Sigmoid colon (tissue), 7 donors: ENCODE measurements around the gene DNAH9. TPM values are rescaled to one million over a fixed set of nuclear protein-coding genes. Genes with fewer than 3 reads are reported as not detected.

Experiments used
- DNase-seq: peaks from one replicate; pipeline ENCODE4 v3.0.0-alpha.2; 2019
- H3K27ac ChIP-seq, 4 donors: fragments of 200-600 bp; sonication (generic); one replicate each; pipeline ENCODE4 v1.5.1; 2016 to 2019; ENCODE audit warnings: mild to moderate bottlenecking in 1 of 4
- H3K27me3 ChIP-seq, 3 donors: fragments of 200-600 bp; sonication (generic); one replicate each; pipeline ENCODE4 v1.5.1; 2019; ENCODE audit warnings: mild to moderate bottlenecking in 1 of 3
- H3K36me3 ChIP-seq, 4 donors: fragments of 200-600 bp; sonication (generic); one replicate each; pipeline ENCODE4 v1.5.1; 2016 to 2019
- H3K4me1 ChIP-seq, 4 donors: fragments of 200-600 bp; sonication (generic); one replicate each; pipeline ENCODE4 v1.5.1; 2017 to 2019
- H3K4me3 ChIP-seq, 4 donors: fragments of 200-600 bp; sonication (generic); one replicate each; pipeline ENCODE4 v1.5.1; 2017 to 2019; ENCODE audit warnings: mild to moderate bottlenecking in 2 of 4, moderate library complexity in 1 of 4
- H3K9me3 ChIP-seq, 4 donors: fragments of 200-600 bp in 3 of 4; sonication (generic) in 3 of 4; one replicate each; pipeline versions ENCODE4 v1.5.1 to v1.6.1; 2013 to 2019
- CTCF ChIP-seq, 4 experiments: fragments of 450-650 bp in 3 of 4; fragments of 200-600 bp in 1 of 4; IDR thresholded peaks; one replicate each; pipeline ENCODE4 v1.5.1; 2016 to 2019; ENCODE audit warnings: antibody characterized with exemption in 4 of 4, mild to moderate bottlenecking in 3 of 4, moderate library complexity in 2 of 4
- EP300 ChIP-seq, 4 donors: sonication (generic); formaldehyde crosslinking; IDR thresholded peaks; one replicate each; pipeline ENCODE4 v1.6.1; 2017; ENCODE audit warnings: antibody characterized with exemption in 4 of 4
- POLR2A ChIP-seq, 2 donors: fragments of 450-650 bp; IDR thresholded peaks; one replicate each; pipeline ENCODE4 v1.6.1; 2016; ENCODE audit warnings: antibody characterized with exemption in 2 of 2, mild to moderate bottlenecking in 2 of 2, moderate library complexity in 2 of 2
- POLR2AphosphoS5 ChIP-seq, 4 donors: sonication (generic); formaldehyde crosslinking; IDR thresholded peaks; one replicate each; pipeline ENCODE4 v1.6.1; 2017; ENCODE audit warnings: antibody characterized with exemption in 4 of 4
- WGBS, 2 donors: extraction: QIAGEN DNeasy Blood & Tissue Kit; methylation state at CpG; one replicate each; pipeline ENCODE4 v1.1.7; 2013; 5-methylcytosine and 5-hydroxymethylcytosine counted together
- intact Hi-C: fragments of 100-400 bp; cut with DNase I; formaldehyde crosslinking; loops from one replicate; pipeline ENCODE4 v1.15.1; 2023
- polyA plus RNA-seq, 3 donors: library from polyadenylated mRNA; stranded (reverse); fragments of 200-250 nt; gene quantifications; one replicate each; pipeline ENCODE4 v1.2.3, GENCODE V29; 2013
- total RNA-seq, 4 donors: library from RNA; depleted of rRNA; stranded (reverse); fragments of >200 nt; gene quantifications; one replicate each; pipeline ENCODE4 v1.1.0, GENCODE V29; 2016
- donor health status: healthy with polysubstance abuse.
- donor health status: Bipolar disorder and iron deficiency.
- donor health status: healthy.

The DNAH9 gene
- total and polyA plus RNA-seq, 7 donors, result under 0.01 to 3.0 (median 0.27) TPM; not detected in 2

DNA sequence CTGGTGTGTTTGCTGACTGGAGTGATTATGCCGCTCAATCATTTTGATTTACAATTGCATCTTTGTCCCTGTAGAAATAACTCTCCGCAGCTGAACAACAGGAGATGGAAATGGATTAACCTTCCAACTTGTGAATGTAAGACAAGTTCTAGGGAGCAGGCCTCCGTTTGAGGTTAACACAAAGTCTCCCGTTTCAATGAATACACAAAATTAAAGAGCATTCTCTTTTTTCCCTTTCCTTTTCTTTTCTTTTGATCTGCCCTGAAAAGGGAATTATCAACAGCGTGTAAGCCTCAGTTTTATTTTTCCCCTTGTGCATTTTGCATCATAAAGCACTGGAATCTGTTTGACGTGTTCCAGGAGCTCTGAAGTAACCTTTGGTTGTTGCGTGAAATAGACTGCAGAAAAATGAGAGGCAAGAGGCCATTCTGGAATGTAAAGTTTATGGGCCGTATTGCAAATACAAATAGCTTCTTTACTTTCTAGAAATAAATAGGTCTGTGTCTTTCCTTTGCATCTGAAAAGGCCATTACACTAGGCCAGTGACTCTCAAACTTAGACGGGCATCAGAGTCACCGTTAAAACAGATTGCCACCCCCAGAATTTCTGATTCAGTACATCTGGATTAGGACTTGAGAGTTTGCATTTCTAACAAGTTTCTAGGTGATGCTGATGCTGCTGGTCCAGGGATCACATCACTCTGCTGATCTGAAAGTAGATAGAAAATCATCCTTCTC, 234.3 kb downstream of the DNAH9 start:
- Histone ChIP-seq H3K4me1 (no peaks in the 10 kb centered on the region), H3K27ac (no peak overlapping the region), H3K9me3 (no peaks in the 10 kb centered on the region), H3K36me3 (no peaks in the 10 kb centered on the region), H3K27me3 (no peaks in the 10 kb centered on the region), H3K4me3 (no peak overlapping the region)
- TF ChIP-seq POLR2A (IDR thresholded peaks at IDR 0.05), result no peak
- TF ChIP-seq CTCF (IDR thresholded peaks at IDR 0.05), result no peak
- no peak for TF ChIP-seq POLR2AphosphoS5 (IDR thresholded peaks at IDR 0.05)
- TF ChIP-seq EP300 (IDR thresholded peaks at IDR 0.05), result no peak
- WGBS, 2 donors, result 78 to 81% methylated on average over 10 of the region's 10 CpGs
- intact Hi-C loops, result no loop called here
- DNase-seq, result no peak

DNA sequence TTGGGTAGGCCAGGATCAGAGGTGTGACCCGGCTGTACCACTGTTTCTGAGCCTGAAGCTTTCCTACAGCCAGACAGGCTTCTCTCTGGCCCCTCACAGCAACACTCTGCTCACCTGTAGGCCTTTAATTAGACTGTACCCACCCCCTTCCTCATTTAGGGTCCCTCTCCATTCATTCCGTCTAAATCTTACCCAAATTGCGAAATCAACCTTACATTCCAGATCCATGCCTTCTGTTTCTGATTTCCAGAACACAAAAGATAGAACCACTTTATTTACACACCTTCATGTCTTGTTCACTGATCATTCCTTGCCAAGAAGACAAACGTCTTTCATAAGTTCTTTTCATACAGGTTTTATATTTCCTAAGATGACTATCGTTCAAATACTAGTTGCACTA, 238.2 kb downstream of the DNAH9 start:
- no peak for DNase-seq
- no peaks in the 10 kb centered on the region for H3K9me3 ChIP-seq
- intact Hi-C loops, result no loop called here
- no peaks in the 10 kb centered on the region for H3K4me1 ChIP-seq
- TF ChIP-seq EP300 (IDR thresholded peaks at IDR 0.05), result no peak
- TF ChIP-seq POLR2A (IDR thresholded peaks at IDR 0.05), result no peak
- TF ChIP-seq POLR2AphosphoS5 (IDR thresholded peaks at IDR 0.05), result no peak
- TF ChIP-seq CTCF (IDR thresholded peaks at IDR 0.05), result no peak
- no peak overlapping the region for H3K4me3 ChIP-seq
- no peak overlapping the region for H3K27ac ChIP-seq
- 82 to 86% methylated on average over 5 of the region's 5 CpGs for WGBS, 2 donors
- H3K36me3 ChIP-seq, result no peaks in the 10 kb centered on the region
- H3K27me3 ChIP-seq, result no peaks in the 10 kb centered on the region

DNA sequence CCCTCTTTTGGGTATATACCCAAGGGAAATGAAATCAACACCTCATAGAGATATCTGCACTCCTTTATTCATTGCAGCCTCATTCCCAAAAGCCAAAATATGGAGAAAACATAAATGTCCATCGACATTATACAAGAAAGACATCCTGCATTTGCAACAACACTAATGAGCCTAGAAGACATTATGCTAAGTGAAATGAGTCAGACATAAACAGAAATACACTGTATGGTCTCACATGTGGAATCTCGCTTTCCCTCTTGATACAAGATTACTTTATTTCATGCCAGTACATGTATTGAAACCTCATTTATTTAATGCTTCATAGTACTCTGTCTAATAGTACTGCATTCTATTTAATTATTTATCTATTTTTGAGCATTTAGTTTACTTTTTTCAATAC, 241.8 kb downstream of the DNAH9 start:
- intact Hi-C loops, result no loop called here
- H3K4me1 ChIP-seq, result no peaks in the 10 kb centered on the region
- no peak for TF ChIP-seq CTCF (IDR thresholded peaks at IDR 0.05)
- TF ChIP-seq EP300 (IDR thresholded peaks at IDR 0.05), result no peak
- no peak for TF ChIP-seq POLR2AphosphoS5 (IDR thresholded peaks at IDR 0.05)
- TF ChIP-seq POLR2A (IDR thresholded peaks at IDR 0.05), result no peak
- H3K9me3 ChIP-seq, result no peaks in the 10 kb centered on the region
- H3K27me3 ChIP-seq, result no peaks in the 10 kb centered on the region
- no peak overlapping the region for H3K4me3 ChIP-seq
- DNase-seq, result no peak
- WGBS, 2 donors, result 91 to 92% methylated on average over 2 of the region's 2 CpGs
- H3K27ac ChIP-seq, result no peak overlapping the region
- H3K36me3 ChIP-seq, result no peaks in the 10 kb centered on the region

DNA sequence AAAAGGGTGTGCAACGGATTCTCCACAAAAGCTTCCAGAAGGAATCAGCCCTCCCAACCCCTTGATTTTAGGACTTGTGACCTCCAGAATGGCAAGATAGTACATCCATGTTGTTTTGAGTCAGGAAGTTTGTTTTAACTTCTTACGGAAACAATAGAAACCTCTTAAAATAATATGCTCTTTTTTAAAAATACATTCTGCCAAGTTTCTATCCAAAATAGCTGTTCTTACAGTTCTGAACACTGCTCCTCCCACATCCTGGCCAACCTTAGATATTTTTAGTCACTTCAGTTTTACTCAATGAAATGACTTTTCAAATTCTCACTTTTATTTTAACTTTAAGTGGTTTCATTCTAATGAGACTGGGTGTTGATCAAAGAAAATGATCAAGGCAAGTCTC, 242.6 kb downstream of the DNAH9 start:
- no peak for DNase-seq
- WGBS, 2 donors, result 72 to 81% methylated on average over 2 of the region's 2 CpGs
- Histone ChIP-seq H3K36me3 (no peaks in the 10 kb centered on the region), H3K9me3 (no peaks in the 10 kb centered on the region), H3K27me3 (no peaks in the 10 kb centered on the region), H3K27ac (no peak overlapping the region), H3K4me1 (no peaks in the 10 kb centered on the region), H3K4me3 (no peak overlapping the region)
- intact Hi-C loops, result no loop called here
- TF ChIP-seq CTCF (IDR thresholded peaks at IDR 0.05) (no peak), EP300 (IDR thresholded peaks at IDR 0.05) (no peak), POLR2AphosphoS5 (IDR thresholded peaks at IDR 0.05) (no peak), POLR2A (IDR thresholded peaks at IDR 0.05) (no peak)

- TF ChIP-seq CTCF (IDR thresholded peaks at IDR 0.05) (no peak), POLR2AphosphoS5 (IDR thresholded peaks at IDR 0.05) (no peak), POLR2A (IDR thresholded peaks at IDR 0.05) (no peak), EP300 (IDR thresholded peaks at IDR 0.05) (no peak)
- intact Hi-C loops, result no loop called here
- no peak for DNase-seq
- no peak overlapping the region for H3K27ac ChIP-seq
- H3K4me3 ChIP-seq, result no peak overlapping the region
- no peaks in the 10 kb centered on the region for H3K9me3 ChIP-seq
- H3K36me3 ChIP-seq, result no peaks in the 10 kb centered on the region
- no peaks in the 10 kb centered on the region for H3K4me1 ChIP-seq
- 73% methylated on average over 2 of the region's 2 CpGs for WGBS, 2 donors
- H3K27me3 ChIP-seq, result no peaks in the 10 kb centered on the region
Measured at GRCh38 chr17:11848330-11848729, 250.1 kb downstream of the DNAH9 start.
